Stimulated activated naive CD8-positive, alpha-beta T cell treated with anti-CD3 and anti-CD28 coated beads, Interleukin-15, Interleukin-2, amounts not matched to agents 100 ng/mL and 50 ng/mL, for 24 hours (primary cell): ENCODE data around the gene HBE1.
"Not testable (repeated sequence)": the region's sequence is repeated elsewhere in the genome, so short reads cannot be mapped to it uniquely, and the experiment has no call there.

ENCODE experiments used
- H3K27ac Mint-ChIP-seq: one replicate; pipeline ENCODE4 v1.8.0; 2021; ENCODE audit warnings: mild to moderate bottlenecking, mixed read lengths
- H3K27me3 Mint-ChIP-seq: one replicate; pipeline ENCODE4 v1.8.0; 2021; ENCODE audit warnings: mixed read lengths
- H3K36me3 Mint-ChIP-seq: one replicate; pipeline ENCODE4 v1.8.0; 2021; ENCODE audit warnings: low read depth, mixed read lengths
- H3K4me1 Mint-ChIP-seq: one replicate; pipeline ENCODE4 v1.8.0; 2021; ENCODE audit warnings: low read depth, mixed read lengths
- H3K4me3 Mint-ChIP-seq: one replicate; pipeline ENCODE4 v1.8.0; 2021; ENCODE audit warnings: mild to moderate bottlenecking, mixed read lengths
- H3K9me3 Mint-ChIP-seq: one replicate; pipeline ENCODE4 v1.8.0; 2021; ENCODE audit warnings: mixed read lengths

Gene HBE1

GRCh38 chr11:5276697-5277096 is 7.0 kb upstream of the HBE1 start:
- Mint-ChIP-seq H3K36me3 (no peaks in the 10 kb centered on the region), H3K27ac (no peak overlapping the region), H3K4me3 (no peak overlapping the region), H3K27me3 (peaks cover 3% of the 10 kb centered on the region), H3K4me1 (no peaks in the 10 kb centered on the region), H3K9me3 (no peaks in the 10 kb centered on the region)

- peaks cover under 1% of the 10 kb centered on the region for H3K27me3 Mint-ChIP-seq
- no peaks in the 10 kb centered on the region for H3K9me3 Mint-ChIP-seq
- no peaks in the 10 kb centered on the region for H3K36me3 Mint-ChIP-seq
- no peaks in the 10 kb centered on the region for H3K4me1 Mint-ChIP-seq
- no peak overlapping the region for H3K4me3 Mint-ChIP-seq
- no peak overlapping the region for H3K27ac Mint-ChIP-seq
These were observed 5.8 kb upstream of the HBE1 start for GRCh38 chr11:5275369-5276110.

- Mint-ChIP-seq H3K36me3 (no peaks in the 10 kb centered on the region), H3K9me3 (no peaks in the 10 kb centered on the region), H3K27me3 (no peaks in the 10 kb centered on the region), H3K27ac (no peak overlapping the region), H3K4me3 (no peak overlapping the region), H3K4me1 (no peaks in the 10 kb centered on the region)
These were observed 4.7 kb upstream of the HBE1 start for GRCh38 chr11:5274395-5274794.

DNA sequence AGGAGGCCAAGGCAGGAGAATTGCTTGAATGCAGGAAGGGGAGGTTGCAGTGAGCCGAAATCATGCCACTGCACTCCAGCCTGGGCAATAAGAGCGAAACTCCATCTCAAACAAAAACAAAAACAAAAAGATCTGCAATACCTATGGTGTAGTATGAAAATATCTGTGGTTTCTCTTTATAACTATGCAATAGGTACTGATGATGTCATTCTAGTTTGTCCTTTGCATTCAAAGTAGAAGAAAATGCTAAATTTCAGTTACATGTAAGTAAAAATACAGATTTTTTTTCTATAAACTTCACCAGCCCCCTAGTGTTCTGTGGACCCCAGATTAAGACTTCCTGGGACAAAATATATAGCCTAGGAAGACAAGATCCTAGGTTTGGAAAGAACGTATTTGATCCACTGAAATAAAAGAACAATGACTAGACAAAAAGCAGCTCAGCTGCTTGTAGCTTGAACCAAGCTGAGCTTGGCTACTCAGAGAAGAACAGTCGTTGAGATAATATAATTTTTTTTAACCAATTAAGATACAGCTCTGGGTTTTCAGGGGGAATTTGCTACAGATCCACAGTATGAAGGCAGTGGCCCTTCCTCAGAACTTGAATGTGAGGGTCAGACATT is 2.8 kb upstream of the HBE1 start:
- Mint-ChIP-seq H3K36me3 (no peaks in the 10 kb centered on the region), H3K9me3 (no peaks in the 10 kb centered on the region), H3K4me3 (no peak overlapping the region), H3K27ac (no peak overlapping the region), H3K27me3 (no peaks in the 10 kb centered on the region), H3K4me1 (no peaks in the 10 kb centered on the region)

GRCh38 chr11:5267033-5267563 is 2.6 kb downstream of the HBE1 start:
- no peaks in the 10 kb centered on the region for H3K4me1 Mint-ChIP-seq
- no peak overlapping the region for H3K27ac Mint-ChIP-seq
- peaks cover 4% of the 10 kb centered on the region for H3K27me3 Mint-ChIP-seq
- H3K9me3 Mint-ChIP-seq: no peaks in the 10 kb centered on the region
- no peak overlapping the region for H3K4me3 Mint-ChIP-seq
- no peaks in the 10 kb centered on the region for H3K36me3 Mint-ChIP-seq

GRCh38 chr11:5266609-5267008 is 3.1 kb downstream of the HBE1 start:
- H3K9me3 Mint-ChIP-seq: no peaks in the 10 kb centered on the region
- no peak overlapping the region for H3K27ac Mint-ChIP-seq
- H3K4me3 Mint-ChIP-seq: no peak overlapping the region
- H3K4me1 Mint-ChIP-seq: no peaks in the 10 kb centered on the region
- H3K27me3 Mint-ChIP-seq: peaks cover 4% of the 10 kb centered on the region
- H3K36me3 Mint-ChIP-seq: no peaks in the 10 kb centered on the region

GRCh38 chr11:5265832-5266231 is 3.9 kb downstream of the HBE1 start:
- Mint-ChIP-seq H3K27ac (no peak overlapping the region), H3K4me1 (no peaks in the 10 kb centered on the region), H3K27me3 (peaks cover 4% of the 10 kb centered on the region), H3K4me3 (no peak overlapping the region), H3K36me3 (no peaks in the 10 kb centered on the region), H3K9me3 (no peaks in the 10 kb centered on the region)

DNA sequence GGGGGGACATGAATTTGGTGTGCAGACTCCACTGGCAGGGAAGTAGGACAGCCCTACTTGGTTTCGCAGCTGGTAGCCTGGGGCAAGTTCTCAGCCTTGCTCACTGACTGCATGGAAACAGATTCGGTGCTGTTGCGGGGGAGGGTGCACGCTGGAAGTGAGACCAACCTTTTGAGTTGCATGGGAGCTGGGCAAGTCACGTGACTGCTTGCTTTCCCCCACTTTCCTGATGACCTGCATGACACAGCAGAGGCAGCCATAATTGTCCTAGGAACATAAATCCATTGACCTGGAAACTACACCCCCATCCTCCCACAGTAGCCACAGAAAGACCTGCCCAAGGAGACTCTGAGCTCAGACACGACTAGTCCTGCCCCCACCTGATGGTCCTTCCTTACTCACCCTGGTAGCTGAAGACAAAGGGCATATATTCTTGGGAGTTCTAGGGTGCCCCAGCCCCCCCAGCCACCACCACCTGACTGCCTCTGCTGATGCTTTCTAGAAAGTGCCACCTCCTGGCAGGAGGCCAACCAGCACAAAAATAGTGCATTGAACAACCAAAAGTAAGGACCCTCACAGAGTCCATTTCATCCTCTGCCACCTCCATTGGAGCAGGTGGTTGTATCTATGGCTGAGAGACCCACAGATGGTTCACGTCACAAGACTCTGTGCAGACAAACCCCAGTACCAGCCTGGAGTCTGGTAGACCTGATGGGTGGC is 11.0 kb downstream of the HBE1 start:
- Mint-ChIP-seq H3K27me3 (peaks cover 6% of the 10 kb centered on the region), H3K4me1 (no peaks in the 10 kb centered on the region), H3K4me3 (no peak overlapping the region), H3K9me3 (peaks cover 16% of the 10 kb centered on the region), H3K27ac (no peak overlapping the region), H3K36me3 (no peaks in the 10 kb centered on the region)

- H3K9me3 Mint-ChIP-seq: peaks cover 16% of the 10 kb centered on the region
- no peaks in the 10 kb centered on the region for H3K4me1 Mint-ChIP-seq
- no peak overlapping the region for H3K27ac Mint-ChIP-seq
- peaks cover 6% of the 10 kb centered on the region for H3K27me3 Mint-ChIP-seq
- H3K4me3 Mint-ChIP-seq: no peak overlapping the region
- H3K36me3 Mint-ChIP-seq: no peaks in the 10 kb centered on the region
These were observed 12.4 kb downstream of the HBE1 start for GRCh38 chr11:5257296-5257695.

DNA sequence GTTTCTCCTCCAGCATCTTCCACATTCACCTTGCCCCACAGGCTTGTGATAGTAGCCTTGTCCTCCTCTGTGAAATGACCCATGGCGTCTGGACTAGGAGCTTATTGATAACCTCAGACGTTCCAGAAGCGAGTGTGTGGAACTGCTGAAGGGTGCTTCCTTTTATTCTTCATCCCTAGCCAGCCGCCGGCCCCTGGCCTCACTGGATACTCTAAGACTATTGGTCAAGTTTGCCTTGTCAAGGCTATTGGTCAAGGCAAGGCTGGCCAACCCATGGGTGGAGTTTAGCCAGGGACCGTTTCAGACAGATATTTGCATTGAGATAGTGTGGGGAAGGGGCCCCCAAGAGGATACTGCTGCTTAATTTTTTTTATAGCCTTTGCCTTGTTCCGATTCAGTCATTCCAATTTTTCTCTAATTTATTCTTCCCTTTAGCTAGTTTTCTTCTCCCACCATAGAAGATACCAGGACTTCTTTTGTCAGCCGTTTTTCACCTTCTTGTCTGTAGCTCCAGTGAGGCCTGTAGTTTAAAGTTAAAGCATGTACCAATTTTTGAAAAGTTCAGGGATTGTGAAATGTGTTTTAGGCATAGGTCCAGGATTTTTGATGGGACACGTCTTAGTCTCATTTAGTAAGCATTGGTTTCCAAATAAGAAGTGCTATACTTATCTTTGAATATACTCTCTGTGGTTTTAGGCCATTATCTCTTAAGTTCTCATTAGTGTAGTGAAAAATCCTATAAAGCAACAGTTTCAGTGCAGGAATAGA is 14.9 kb downstream of the HBE1 start, which contains the start of gene HBG2:
Gene HBG2 (minus strand): TSS at position 136 of the 768 bp plus-strand sequence. CDS start 53 bp downstream, at position 83.
- H3K27me3 Mint-ChIP-seq, H3K4me1 Mint-ChIP-seq, H3K9me3 Mint-ChIP-seq, H3K4me3 Mint-ChIP-seq, H3K36me3 Mint-ChIP-seq, H3K27ac Mint-ChIP-seq: not testable (repeated sequence)

DNA sequence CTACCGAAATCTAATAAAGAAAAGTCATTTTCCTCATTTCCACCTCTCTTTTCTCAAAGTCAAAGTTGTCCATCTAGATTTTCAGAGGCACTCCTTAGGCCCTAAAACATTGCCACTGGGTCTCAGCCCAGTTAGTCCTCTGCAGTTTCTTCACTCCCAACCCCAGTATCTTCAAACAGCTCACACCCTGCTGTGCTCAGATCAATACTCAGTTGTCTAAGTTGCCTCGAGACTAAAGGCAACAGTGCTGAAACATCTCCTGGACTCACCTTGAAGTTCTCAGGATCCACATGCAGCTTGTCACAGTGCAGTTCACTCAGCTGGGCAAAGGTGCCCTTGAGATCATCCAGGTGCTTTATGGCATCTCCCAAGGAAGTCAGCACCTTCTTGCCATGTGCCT is 15.7 kb downstream of the HBE1 start:
- not testable (repeated sequence) for H3K4me3 Mint-ChIP-seq, H3K9me3 Mint-ChIP-seq, H3K27me3 Mint-ChIP-seq, H3K4me1 Mint-ChIP-seq, H3K27ac Mint-ChIP-seq, H3K36me3 Mint-ChIP-seq

DNA sequence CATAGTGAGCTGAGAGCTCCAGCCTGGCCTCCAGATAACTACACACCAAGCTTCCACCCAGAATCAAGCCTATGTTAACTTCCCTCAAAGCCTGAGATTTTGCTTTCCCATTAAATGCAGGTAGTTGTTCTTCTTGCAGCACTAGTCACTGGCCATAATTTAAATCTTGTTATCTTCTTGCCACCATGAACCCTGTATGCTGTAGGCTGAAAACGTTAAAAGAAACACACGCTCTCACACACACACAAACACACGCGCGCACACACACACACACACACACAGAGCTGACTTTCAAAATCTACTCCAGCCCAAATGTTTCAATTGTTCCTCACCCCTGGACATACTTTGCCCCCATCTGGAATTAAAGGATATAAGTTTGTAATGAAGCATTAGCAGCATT is 16.3 kb downstream of the HBE1 start:
- H3K4me3 Mint-ChIP-seq, H3K4me1 Mint-ChIP-seq, H3K27me3 Mint-ChIP-seq, H3K27ac Mint-ChIP-seq, H3K9me3 Mint-ChIP-seq, H3K36me3 Mint-ChIP-seq: not testable (repeated sequence)

DNA sequence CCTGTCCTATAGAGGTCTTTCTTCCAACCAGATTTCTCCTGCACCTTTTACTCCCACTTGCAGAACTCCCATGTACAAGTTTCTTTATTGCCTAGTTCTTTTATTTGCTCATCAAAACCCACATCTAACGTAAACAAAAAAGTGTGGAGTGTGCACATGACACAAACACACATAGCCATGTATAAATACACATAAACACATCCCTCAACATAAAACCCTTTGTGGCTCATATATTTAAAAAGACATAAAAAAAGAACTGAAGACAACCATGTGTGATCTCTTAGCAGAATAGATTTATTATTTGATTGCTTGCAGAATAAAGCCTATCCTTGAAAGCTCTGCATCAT is 16.9 kb downstream of the HBE1 start:
- H3K27me3 Mint-ChIP-seq: no peaks in the 10 kb centered on the region
- no peaks in the 10 kb centered on the region for H3K9me3 Mint-ChIP-seq
- no peaks in the 10 kb centered on the region for H3K36me3 Mint-ChIP-seq
- no peak overlapping the region for H3K27ac Mint-ChIP-seq
- no peaks in the 10 kb centered on the region for H3K4me1 Mint-ChIP-seq
- no peak overlapping the region for H3K4me3 Mint-ChIP-seq

DNA sequence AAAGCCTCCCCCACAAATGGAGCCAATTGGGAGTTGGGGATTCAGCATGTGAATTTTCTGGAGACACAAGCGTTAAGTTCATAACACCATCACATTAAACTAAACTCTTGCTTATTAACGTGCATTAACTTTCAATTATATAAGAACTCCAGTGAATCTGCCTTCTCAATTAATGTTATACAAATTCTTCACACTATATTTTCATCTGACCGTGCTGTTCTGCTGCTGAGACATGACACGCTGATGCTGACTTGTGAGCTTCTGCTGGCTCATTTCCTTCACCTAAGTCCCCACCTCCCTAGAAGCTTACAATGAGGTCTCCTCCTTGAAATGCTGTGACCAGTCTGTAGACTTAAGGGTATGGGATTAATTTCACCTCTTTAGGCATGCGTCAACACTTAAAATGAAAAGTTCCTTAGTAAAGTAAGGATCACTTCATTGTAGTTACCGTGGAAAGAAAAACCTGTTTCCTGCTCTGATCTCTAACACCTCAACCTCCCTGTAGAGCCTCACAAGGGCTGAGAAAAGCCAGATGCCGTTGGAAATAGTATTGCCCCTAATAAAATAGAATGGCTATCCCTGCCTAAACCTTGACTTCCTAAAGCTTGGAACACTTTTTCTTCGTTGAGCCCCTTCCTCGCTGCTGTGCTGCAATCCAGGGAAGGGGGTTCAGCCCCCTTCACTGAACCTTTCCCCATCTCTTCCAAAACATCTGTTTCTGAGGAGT is 17.4 kb downstream of the HBE1 start:
- H3K4me3 Mint-ChIP-seq: no peak overlapping the region
- H3K27ac Mint-ChIP-seq: no peak overlapping the region
- no peaks in the 10 kb centered on the region for H3K36me3 Mint-ChIP-seq
- H3K4me1 Mint-ChIP-seq: no peaks in the 10 kb centered on the region
- H3K27me3 Mint-ChIP-seq: no peaks in the 10 kb centered on the region
- no peaks in the 10 kb centered on the region for H3K9me3 Mint-ChIP-seq
